Subcutaneous adipose tissue (tissue), 4 donors: Measurements from ENCODE around the gene SLC16A2. TPM values are rescaled to one million over a fixed set of nuclear protein-coding genes. Genes with fewer than 3 reads are reported as not detected.

ENCODE experiments used
- total RNA-seq, 4 donors: library from RNA; depleted of rRNA; stranded (reverse); fragments of >200 nt; gene quantifications; one replicate each; pipeline ENCODE4 v1.1.0, GENCODE V29; 2016
- TF ChIP-seq, protein P1 (sequence below): fragments of 450-650 bp; IDR thresholded peaks from one replicate; pipeline ENCODE4 v1.5.1; 2016; ENCODE audit warnings: low read depth, mild to moderate bottlenecking, control low read depth, antibody characterized with exemption, moderate library complexity

The SLC16A2 gene
- total RNA-seq, 4 donors from 2014 or later: 5.3 to 15.0 (median 8.4) TPM

DNA sequence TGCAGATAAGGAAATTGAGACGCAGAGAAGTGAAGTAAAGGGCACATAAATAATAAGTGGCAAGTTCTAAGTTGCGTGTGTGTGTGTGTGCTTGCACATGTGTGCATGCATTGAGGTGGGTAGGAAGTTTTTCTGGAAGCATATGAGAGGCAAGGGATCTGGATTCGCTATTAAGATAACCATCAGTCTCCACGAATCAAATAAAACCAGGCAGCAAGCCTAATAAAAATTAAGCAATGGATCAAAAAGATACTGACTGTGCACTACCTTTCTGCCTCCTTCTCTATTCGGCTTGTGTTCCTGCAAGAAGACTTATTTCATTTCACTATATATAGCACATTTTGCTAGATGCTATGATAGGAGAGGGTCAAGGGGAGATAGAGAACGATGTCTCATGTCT is 23.8 kb downstream of the SLC16A2 start:
- TF ChIP-seq, protein P1, sequence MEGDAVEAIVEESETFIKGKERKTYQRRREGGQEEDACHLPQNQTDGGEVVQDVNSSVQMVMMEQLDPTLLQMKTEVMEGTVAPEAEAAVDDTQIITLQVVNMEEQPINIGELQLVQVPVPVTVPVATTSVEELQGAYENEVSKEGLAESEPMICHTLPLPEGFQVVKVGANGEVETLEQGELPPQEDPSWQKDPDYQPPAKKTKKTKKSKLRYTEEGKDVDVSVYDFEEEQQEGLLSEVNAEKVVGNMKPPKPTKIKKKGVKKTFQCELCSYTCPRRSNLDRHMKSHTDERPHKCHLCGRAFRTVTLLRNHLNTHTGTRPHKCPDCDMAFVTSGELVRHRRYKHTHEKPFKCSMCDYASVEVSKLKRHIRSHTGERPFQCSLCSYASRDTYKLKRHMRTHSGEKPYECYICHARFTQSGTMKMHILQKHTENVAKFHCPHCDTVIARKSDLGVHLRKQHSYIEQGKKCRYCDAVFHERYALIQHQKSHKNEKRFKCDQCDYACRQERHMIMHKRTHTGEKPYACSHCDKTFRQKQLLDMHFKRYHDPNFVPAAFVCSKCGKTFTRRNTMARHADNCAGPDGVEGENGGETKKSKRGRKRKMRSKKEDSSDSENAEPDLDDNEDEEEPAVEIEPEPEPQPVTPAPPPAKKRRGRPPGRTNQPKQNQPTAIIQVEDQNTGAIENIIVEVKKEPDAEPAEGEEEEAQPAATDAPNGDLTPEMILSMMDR: no peak

DNA sequence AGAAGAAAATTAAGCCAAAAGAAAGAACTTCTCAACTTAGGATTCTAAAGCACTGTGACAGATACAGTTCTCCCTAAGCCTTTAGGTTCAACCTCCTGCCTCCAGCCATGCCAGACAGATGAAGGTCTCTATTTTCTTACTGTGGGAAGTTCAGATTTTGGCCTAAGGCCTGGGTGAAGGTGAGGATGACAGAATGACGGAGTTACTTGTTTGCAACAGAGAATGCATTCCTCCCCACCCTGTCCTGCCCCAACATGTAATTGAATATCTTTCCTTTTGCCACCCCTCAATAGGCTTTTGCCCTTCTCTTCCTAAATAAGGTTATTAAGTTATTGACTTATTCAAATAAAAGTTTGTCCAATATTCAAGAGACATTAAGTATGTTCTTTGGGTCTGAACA is 25.6 kb downstream of the SLC16A2 start:
- TF ChIP-seq, protein P1: no peak

DNA sequence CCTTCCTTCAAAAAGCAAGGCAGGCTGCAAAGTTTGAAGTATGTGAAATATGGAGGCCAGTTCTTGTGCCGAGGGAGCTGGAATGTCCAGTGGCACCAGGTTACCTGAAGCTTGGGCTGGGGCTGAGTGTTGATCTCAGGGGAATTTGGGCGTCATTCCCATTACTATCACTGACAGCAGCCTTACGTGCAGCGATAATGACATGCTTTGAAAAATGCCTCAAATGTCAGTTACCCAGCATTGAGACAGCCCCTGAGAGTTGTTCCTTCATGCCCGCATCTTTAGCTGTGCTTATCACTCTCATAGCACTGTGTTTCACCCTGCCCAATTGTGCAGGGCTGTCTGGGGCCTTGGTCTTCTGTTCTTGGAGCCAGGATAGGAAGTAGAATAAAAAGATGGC is 27.4 kb downstream of the SLC16A2 start:
- TF ChIP-seq, protein P1: no peak

DNA sequence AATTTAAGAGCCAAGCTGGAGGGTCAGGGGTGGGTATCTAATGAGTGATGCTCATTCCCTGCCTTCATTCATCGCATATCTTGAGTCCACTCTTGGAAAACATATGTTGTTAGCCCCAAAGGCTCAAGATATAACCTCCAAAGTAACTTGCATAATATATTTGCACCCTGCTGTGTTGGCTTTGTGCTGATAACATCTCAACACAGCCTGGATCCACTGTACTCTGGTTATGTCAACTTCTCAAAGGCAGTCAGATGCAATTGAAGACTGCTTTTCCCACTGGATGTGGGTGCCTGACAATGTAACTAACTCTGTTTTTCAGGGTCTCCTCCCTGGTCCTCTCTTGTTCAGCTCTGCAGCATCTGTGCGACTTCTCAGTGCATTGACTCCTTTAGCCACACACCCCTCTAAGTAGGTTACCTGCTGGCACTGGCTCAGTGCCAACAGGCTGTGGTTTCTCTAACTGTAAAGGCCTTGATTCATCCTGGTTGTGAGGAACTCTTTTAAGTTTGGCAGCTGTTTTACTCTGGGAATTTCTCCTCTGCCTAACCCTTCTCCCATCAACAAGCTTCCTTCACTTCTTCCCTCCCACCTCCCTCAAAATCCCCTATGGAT is 28.1 kb downstream of the SLC16A2 start:
- TF ChIP-seq, protein P1: no peak

DNA sequence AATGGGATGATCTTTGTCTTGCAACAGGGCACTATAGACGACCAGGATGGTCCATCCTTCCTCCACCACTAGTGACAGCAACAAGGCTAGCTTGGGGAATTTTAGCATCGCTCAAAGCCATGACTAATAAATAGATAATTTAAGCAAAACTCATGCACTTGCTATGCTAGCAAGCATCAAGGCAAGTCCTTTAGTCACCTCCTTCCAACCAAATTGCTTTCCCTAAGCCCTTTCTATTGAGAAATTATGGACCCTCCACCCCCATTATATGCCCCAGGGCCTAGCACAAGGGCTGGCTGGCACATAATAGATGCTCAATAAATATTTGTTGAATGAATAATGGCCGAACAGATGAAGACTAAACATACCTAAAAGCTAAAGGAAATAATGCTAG is 28.6 kb downstream of the SLC16A2 start:
- TF ChIP-seq, protein P1: no peak

DNA sequence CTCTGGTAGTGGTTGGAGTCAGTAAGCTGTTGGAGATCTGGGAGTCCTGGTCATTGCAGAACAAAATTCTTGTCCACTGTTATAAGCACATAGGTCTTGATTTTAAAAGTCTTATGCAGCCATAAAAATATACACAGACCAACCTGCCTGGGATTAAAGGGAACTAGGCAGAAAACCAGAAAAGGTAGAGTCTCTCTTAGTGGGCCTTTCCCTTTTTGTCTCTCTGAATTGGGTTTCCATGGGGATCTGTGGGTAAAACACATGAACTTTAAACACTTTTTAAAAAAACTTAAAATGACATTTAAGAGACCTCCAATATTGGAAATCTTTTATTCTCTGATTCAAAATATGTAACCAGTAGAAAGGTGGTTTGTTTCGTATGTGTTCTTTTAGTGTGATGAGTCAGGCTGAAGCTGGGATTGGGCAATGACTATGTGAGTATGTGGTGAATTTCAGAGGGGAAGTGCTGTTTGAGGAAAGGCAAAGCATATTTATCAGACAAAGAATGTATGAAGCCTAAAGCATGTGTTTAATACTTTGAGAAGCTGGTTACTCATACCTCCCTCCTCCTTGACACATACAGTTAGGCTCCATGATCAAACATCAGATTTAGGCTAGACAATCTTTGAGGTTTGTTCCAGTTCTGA is 29.6 kb downstream of the SLC16A2 start:
- TF ChIP-seq, protein P1: no peak

DNA sequence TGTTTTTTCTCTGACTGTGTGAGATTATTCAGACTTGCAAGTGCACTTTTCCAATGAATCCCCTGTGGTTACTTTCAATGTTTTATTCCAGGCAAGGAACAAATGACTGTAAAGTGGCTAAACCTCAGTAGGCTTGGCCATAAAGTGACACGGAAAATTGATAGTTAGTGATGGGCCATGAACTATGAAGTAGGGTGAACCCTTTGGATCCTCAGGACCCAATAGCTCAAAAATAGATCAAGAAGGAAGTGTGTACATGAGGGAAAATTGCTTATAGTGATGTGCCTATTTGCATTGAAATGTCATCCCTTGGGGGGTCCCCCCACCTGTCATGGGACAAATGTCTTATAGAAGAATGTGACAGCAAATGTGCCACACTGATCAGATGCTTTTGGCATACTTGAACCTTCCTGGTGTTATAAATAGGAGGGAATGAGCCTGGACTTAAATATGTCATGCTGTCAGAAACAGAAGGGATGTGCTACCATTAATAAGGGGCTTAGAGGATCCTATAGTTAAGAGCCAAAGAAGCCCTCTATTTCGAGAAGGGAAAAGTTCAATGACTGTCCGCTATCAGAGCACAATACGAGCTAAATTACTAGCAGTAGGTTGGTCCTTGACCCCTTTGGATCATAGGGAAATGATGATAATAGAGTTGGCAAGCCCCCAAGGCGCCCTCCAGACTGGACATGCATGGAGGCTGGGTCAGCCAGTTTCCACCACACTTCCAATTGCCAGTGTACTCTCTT is 30.3 kb downstream of the SLC16A2 start:
- TF ChIP-seq, protein P1: no peak
